Measurements from ENCODE around the gene SIRT5.

DNA sequence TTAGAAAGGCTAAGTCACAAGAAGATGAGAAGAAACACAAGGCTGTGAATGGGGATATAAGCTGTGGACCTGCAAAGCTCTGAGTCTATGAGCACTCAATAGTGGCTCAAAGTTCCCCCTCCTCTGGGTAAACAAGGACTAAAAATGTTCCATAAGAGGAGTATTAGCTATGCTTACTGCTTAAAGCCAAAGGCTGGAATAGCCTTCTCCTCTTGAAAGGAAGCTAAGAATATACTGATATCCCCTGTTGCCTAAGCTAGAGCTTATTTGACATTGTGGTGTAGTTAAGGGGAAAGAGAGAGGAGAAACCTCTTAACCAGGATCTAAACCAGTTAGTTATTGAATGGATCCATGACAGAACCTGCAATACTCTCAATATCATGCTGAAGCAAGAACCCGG is 86.5 kb downstream of the SIRT5 start:
- TF ChIP-seq, protein P1, sequence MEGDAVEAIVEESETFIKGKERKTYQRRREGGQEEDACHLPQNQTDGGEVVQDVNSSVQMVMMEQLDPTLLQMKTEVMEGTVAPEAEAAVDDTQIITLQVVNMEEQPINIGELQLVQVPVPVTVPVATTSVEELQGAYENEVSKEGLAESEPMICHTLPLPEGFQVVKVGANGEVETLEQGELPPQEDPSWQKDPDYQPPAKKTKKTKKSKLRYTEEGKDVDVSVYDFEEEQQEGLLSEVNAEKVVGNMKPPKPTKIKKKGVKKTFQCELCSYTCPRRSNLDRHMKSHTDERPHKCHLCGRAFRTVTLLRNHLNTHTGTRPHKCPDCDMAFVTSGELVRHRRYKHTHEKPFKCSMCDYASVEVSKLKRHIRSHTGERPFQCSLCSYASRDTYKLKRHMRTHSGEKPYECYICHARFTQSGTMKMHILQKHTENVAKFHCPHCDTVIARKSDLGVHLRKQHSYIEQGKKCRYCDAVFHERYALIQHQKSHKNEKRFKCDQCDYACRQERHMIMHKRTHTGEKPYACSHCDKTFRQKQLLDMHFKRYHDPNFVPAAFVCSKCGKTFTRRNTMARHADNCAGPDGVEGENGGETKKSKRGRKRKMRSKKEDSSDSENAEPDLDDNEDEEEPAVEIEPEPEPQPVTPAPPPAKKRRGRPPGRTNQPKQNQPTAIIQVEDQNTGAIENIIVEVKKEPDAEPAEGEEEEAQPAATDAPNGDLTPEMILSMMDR (IDR thresholded peaks at IDR 0.05): no peak
- no peak for TF ChIP-seq POLR2A (IDR thresholded peaks at IDR 0.05; ENCODE audit: low read length)
- no peak for TF ChIP-seq JUN (IDR thresholded peaks at IDR 0.05)
- no peak for TF ChIP-seq HOXA7 (CRISPR knock-in tag; IDR thresholded peaks at IDR 0.05)
- no peak for TF ChIP-seq SMC3 (IDR thresholded peaks at IDR 0.05)

Measured in A549 (cell line).